K562 (cell line): Measurements from ENCODE around the gene HPCAL1. TPM values are rescaled to one million over a fixed set of nuclear protein-coding genes. Genes with fewer than 3 reads are reported as not detected.

ENCODE experiments used
- ATAC-seq: fragments of 200-7000 bp; cut with Tn5 transposase; 3 replicates; pipeline ENCODE4 v1.9.1; 2020; ENCODE audit warnings: moderate library complexity
- BruUV-seq: library from RNA; stranded (reverse); fragments of 400-500 nt; replicated peaks from 2 replicates; lab custom pipeline; 2021; lab: Mats Ljungman, UMichigan
- CTCF ChIA-PET: fragments of 300-600 bp; formaldehyde crosslinking; extraction: SDS; loops from one replicate; lab custom pipeline; 2021; ENCODE audit warnings: low intra/inter-chr PET ratio; lab: Yijun Ruan, JAX
- POLR2A ChIA-PET: fragments of 300-600, 350-650 bp; sonication (Branson Sonifier 250); formaldehyde crosslinking; extraction: SDS; loops from one replicate; lab custom pipeline; 2021; ENCODE audit warnings: antibody characterized with exemption, inconsistent platforms; lab: Yijun Ruan, JAX
- DNase-seq, 4 experiments: peaks; one replicate each; pipeline versions ENCODE4 v3.0.0 to v3.0.0-alpha.2; 2011 to 2018; ENCODE audit warnings: low spot score in 3 of 4, mixed read lengths in 3 of 4; ENCODE audit errors: extremely low read depth in 1 of 4
- FAIRE-seq: peaks from 2 replicates; lab custom pipeline; 2011; peaks lifted over from hg19 to GRCh38; lab: Jason Lieb, UNC
- H2AFZ ChIP-seq: 2 replicates; pipeline ENCODE4 v1.6.0; 2011; ENCODE audit warnings: low read depth, low read length, control low read depth, inconsistent platforms
- H3K27ac ChIP-seq: fragments of 200-600 bp; 3 replicates; pipeline ENCODE4 v1.8.0; 2011; ENCODE audit warnings: low read depth, mild to moderate bottlenecking, control low read depth, inconsistent platforms, low read length, moderate library complexity, mixed read lengths; ENCODE audit errors: extremely low read depth
- H3K27me3 ChIP-seq, 2 experiments: fragments of 300-600 bp in 1 of 2; 2 replicates in 1 of 2; 3 replicates in 1 of 2; pipeline versions ENCODE4 v1.6.0 to v1.8.0; 2011; ENCODE audit warnings: inconsistent platforms in 2 of 2, low read length in 2 of 2, mild to moderate bottlenecking in 1 of 2, mixed read lengths in 1 of 2, moderate library complexity in 1 of 2; ENCODE audit not compliant: control insufficient read depth in 2 of 2, insufficient read depth in 2 of 2
- H3K36me3 ChIP-seq: fragments of 300-600 bp; 3 replicates; pipeline ENCODE4 v1.8.0; 2011; ENCODE audit warnings: mild to moderate bottlenecking, low read length, inconsistent platforms; ENCODE audit not compliant: control insufficient read depth, insufficient read depth
- H3K4me1 ChIP-seq, 2 experiments: fragments of 200-600 bp in 1 of 2; replicated peaks in 1 of 2; 2 replicates in 1 of 2; 3 replicates in 1 of 2; pipeline versions ENCODE4 v1.5.1 to v1.8.0; 2011; ENCODE audit warnings: inconsistent platforms in 2 of 2, low read length in 2 of 2, mild to moderate bottlenecking in 1 of 2, mixed read lengths in 1 of 2, moderate library complexity in 1 of 2; ENCODE audit not compliant: control insufficient read depth in 2 of 2, insufficient read depth in 2 of 2
- H3K4me2 ChIP-seq: 2 replicates; pipeline ENCODE4 v1.6.1; 2011; ENCODE audit warnings: low read length, control low read depth, inconsistent platforms, mixed read lengths; ENCODE audit not compliant: insufficient read depth
- H3K4me3 ChIP-seq: fragments of 200-600 bp; sonication (generic), shearing (Covaris generic); 2 replicates; pipeline ENCODE4 v1.5.1; 2016; ENCODE audit warnings: control low read depth, inconsistent platforms
- H3K79me2 ChIP-seq: fragments of 200-600 bp; 3 replicates; pipeline ENCODE4 v1.8.0; 2011; ENCODE audit warnings: low read length, inconsistent platforms; ENCODE audit not compliant: control insufficient read depth, insufficient read depth
- H3K9ac ChIP-seq, 2 experiments: 2 replicates each; pipeline versions ENCODE4 v1.6.0 to v1.6.1; 2011; ENCODE audit warnings: low read depth in 2 of 2, low read length in 2 of 2, control low read depth in 1 of 2, inconsistent platforms in 1 of 2, mild to moderate bottlenecking in 1 of 2, mixed read lengths in 1 of 2; ENCODE audit not compliant: insufficient read depth in 1 of 2
- H3K9me1 ChIP-seq: one replicate; pipeline ENCODE4 v1.6.0; 2011; ENCODE audit warnings: inconsistent platforms, mild to moderate bottlenecking, low read length, moderate library complexity; ENCODE audit not compliant: control insufficient read depth, insufficient read depth
- H3K9me3 ChIP-seq: replicated peaks from 2 replicates; pipeline ENCODE4 v1.5.1; 2011; ENCODE audit warnings: low read depth, low read length, inconsistent platforms; ENCODE audit not compliant: control insufficient read depth, insufficient read depth
- H4K20me1 ChIP-seq: replicated peaks from 2 replicates; pipeline ENCODE4 v1.6.1; 2011; ENCODE audit warnings: low read length, inconsistent platforms, mixed read lengths; ENCODE audit not compliant: control insufficient read depth, insufficient read depth
- ASH1L ChIP-seq: fragments of 450-650 bp; IDR thresholded peaks from 2 replicates; pipeline ENCODE4 v1.6.1; 2018; ENCODE audit warnings: borderline replicate concordance, mild to moderate bottlenecking, low read depth; ENCODE audit not compliant: partially characterized antibody
- ETV6 ChIP-seq, 3 experiments: fragments of 150-350 bp in 1 of 3; sonication (generic) in 1 of 3; formaldehyde crosslinking in 1 of 3; IDR thresholded peaks; 2 replicates each; pipeline versions ENCODE4 v1.6.1 to v1.8.0; 2014 to 2022; ENCODE audit warnings: borderline replicate concordance in 2 of 3, low read depth in 2 of 3, antibody characterized with exemption in 1 of 3, low read length in 1 of 3, mild to moderate bottlenecking in 1 of 3, missing genetic modification reagents in 1 of 3
- GTF2A2 ChIP-seq: IDR thresholded peaks from 2 replicates; pipeline ENCODE4 v1.6.1; 2016; ENCODE audit warnings: mild to moderate bottlenecking, missing genetic modification characterization, missing compliant biosample characterization
- HDAC8 ChIP-seq: fragments of 450-650 bp; IDR thresholded peaks from 2 replicates; pipeline ENCODE4 v1.6.1; 2016; ENCODE audit warnings: mild to moderate bottlenecking, missing genetic modification characterization, moderate library complexity, missing compliant biosample characterization
- PTRF ChIP-seq: fragments of 450-650 bp; IDR thresholded peaks from 2 replicates; pipeline ENCODE4 v1.6.1; 2016; ENCODE audit warnings: mild to moderate bottlenecking, missing genetic modification characterization, missing compliant biosample characterization
- PYGO2 ChIP-seq: fragments of 450-650 bp; IDR thresholded peaks from 2 replicates; pipeline ENCODE4 v1.6.1; 2016; ENCODE audit warnings: mild to moderate bottlenecking, missing genetic modification characterization, moderate library complexity, missing compliant biosample characterization
- RAD21 ChIP-seq, 2 experiments: fragments of 250-450 bp in 1 of 2; fragments of 450-650 bp in 1 of 2; sonication (Bioruptor Pico) in 1 of 2; formaldehyde crosslinking in 1 of 2; IDR thresholded peaks in 1 of 2; conservative IDR thresholded peaks in 1 of 2; 2 replicates each; pipeline versions ENCODE4 v1.4.0 to v1.8.0; 2020 to 2022; ENCODE audit warnings: mild to moderate bottlenecking in 2 of 2, moderate library complexity in 1 of 2
- RBM25 ChIP-seq: fragments of 200-400 bp; formaldehyde crosslinking; IDR thresholded peaks from 2 replicates; pipeline ENCODE4 v1.6.1; 2018; ENCODE audit warnings: low read length, low read depth, moderate library complexity; ENCODE audit not compliant: severe bottlenecking
- STAT5B ChIP-seq: fragments of 250-450 bp; sonication (Bioruptor Pico); IDR thresholded peaks from 2 replicates; pipeline ENCODE4 v1.8.0; 2021; ENCODE audit warnings: mild to moderate bottlenecking, inconsistent platforms
- ZNF3 ChIP-seq: fragments of 250-450 bp; sonication (Bioruptor Pico); IDR thresholded peaks from 2 replicates; pipeline ENCODE4 v1.5.0; 2021; ENCODE audit warnings: mild to moderate bottlenecking, moderate library complexity
- ZNF512 ChIP-seq: IDR thresholded peaks from 2 replicates; pipeline ENCODE4 v1.6.1; 2016; ENCODE audit warnings: missing genetic modification characterization, missing compliant biosample characterization
- ZNF644 ChIP-seq: fragments of 200-800 bp; sonication (Bioruptor generic); IDR thresholded peaks from 2 replicates; pipeline ENCODE4 v1.6.1; 2016; ENCODE audit warnings: low read depth, missing genetic modification characterization, missing compliant biosample characterization
- ZNF780A ChIP-seq: fragments of 250-450 bp; sonication (Bioruptor Pico); IDR thresholded peaks from 2 replicates; pipeline ENCODE4 v1.5.0; 2021; ENCODE audit warnings: mild to moderate bottlenecking
- WGBS: fragments of 100-300 bp; shearing (Covaris generic); methylation state at CpG from one replicate; pipeline ENCODE4 v1.1.6; 2016; ENCODE audit warnings: low coverage, mixed read lengths; ENCODE audit not compliant: insufficient coverage; ENCODE audit errors: missing lambda C conversion rate; 5-methylcytosine and 5-hydroxymethylcytosine counted together
- in situ Hi-C: fragments of 300-500 bp; cut with MboI; formaldehyde crosslinking; loops from 4 replicates; pipeline ENCODE4 v1.15.0; 2018; ENCODE audit warnings: inconsistent platforms, mixed read lengths
- intact Hi-C: fragments of 100-400 bp; cut with micrococcal nuclease; formaldehyde crosslinking; loops from 2 replicates; pipeline ENCODE4 v1.14.2; 2022
- polyA plus RNA-seq, 8 experiments: library from polyadenylated mRNA; depleted of rRNA in 4 of 8; stranded (reverse) in 5 of 8; unstranded in 3 of 8; fragments of >200 nt; fragmentation: Nextera tagmentation in 2 of 8; fragmentation: Illumina TruSeq in 1 of 8; extraction: Ambion mirVana in 2 of 8; extraction: Trizol in 1 of 8; gene quantifications; 2 replicates each; pipeline versions ENCODE4 v1.2.1 to v1.2.3, GENCODE V29; 2011 to 2014; ENCODE audit warnings: inconsistent platforms in 1 of 8, missing spikeins in 1 of 8
- total RNA-seq, 7 experiments: library from RNA; depleted of rRNA in 6 of 7; stranded (reverse); fragments of >200 nt in 6 of 7; fragmentation: Illumina TruSeq in 2 of 7; extraction: Trizol in 2 of 7; gene quantifications; 2 replicates each; pipeline versions ENCODE4 v1.2.1 to v1.2.3, GENCODE V29; 2011 to 2021; ENCODE audit warnings: low replicate concordance in 1 of 7
- TF ChIP-seq, protein P1 (sequence below): fragments of 450-650 bp; formaldehyde crosslinking; IDR thresholded peaks from 2 replicates; pipeline ENCODE4 v1.4.0; 2022; ENCODE audit warnings: missing genetic modification characterization

The HPCAL1 gene
- total and polyA plus RNA-seq, 9 of the 15 experiments (the other 6 are each of a cell fraction or from before 2014, with no cell fraction given) = 2.7 to 65.5 (median 23.9) TPM

GRCh38 chr2:10437806-10438205 lies 135.1 kb downstream of the HPCAL1 start:
- H3K9me3 ChIP-seq = no peaks in the 10 kb centered on the region
- H3K9me1 ChIP-seq = no peaks in the 10 kb centered on the region
- no peak overlapping the region for H3K27ac ChIP-seq
- no peaks in the 10 kb centered on the region for H3K27me3 ChIP-seq
- H3K4me1 ChIP-seq = peaks cover 9 to 40% of the 10 kb centered on the region in 2 experiments
- POLR2A ChIA-PET = interaction anchor here (0.7 to 3.8 kb wide), 5 partner anchors 10 to 314 kb away, joined by 3 to 41 read pairs (median 3); partner anchors contain the start of gene ODC1
- H2AFZ ChIP-seq = no peak overlapping the region
- BruUV-seq = no TSS peak
- CTCF ChIA-PET = interaction anchor here (0.6 kb wide), 1 partner anchor 348 kb away, joined by 3 read pairs; no protein-coding TSS in a partner anchor
- peaks cover 41% of the 10 kb centered on the region for H3K36me3 ChIP-seq
- H3K4me3 ChIP-seq = no peak overlapping the region
- FAIRE-seq (peak; percentile 57), DNase-seq (no peak), ATAC-seq (no peak)
- no peak for TF ChIP-seq ETV6 (IDR thresholded peaks at IDR 0.05; ENCODE audit: borderline replicate concordance in 1 of 2, low read depth in 2 of 2, low read length in 1 of 2)
- TF ChIP-seq ETV6 (CRISPR knock-in tag; IDR thresholded peaks at IDR 0.05; ENCODE audit: borderline replicate concordance) = no peak
- TF ChIP-seq, protein P1, sequence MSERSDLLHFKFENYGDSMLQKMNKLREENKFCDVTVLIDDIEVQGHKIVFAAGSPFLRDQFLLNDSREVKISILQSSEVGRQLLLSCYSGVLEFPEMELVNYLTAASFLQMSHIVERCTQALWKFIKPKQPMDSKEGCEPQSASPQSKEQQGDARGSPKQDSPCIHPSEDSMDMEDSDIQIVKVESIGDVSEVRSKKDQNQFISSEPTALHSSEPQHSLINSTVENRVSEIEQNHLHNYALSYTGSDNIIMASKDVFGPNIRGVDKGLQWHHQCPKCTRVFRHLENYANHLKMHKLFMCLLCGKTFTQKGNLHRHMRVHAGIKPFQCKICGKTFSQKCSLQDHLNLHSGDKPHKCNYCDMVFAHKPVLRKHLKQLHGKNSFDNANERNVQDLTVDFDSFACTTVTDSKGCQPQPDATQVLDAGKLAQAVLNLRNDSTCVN (CRISPR knock-in tag) = no peak
- TF ChIP-seq RAD21 (CRISPR knock-in tag; conservative IDR thresholded peaks at IDR 0.05 in 1 of 2, IDR thresholded peaks at IDR 0.05 in 1 of 2) = no peak
- TF ChIP-seq ZNF780A = no peak
- TF ChIP-seq GTF2A2 (tag) = no peak
- TF ChIP-seq HDAC8 (tag) = no peak
- TF ChIP-seq ASH1L = no peak
- no peak for TF ChIP-seq PTRF
- no peak for TF ChIP-seq ZNF644 (tag)
- TF ChIP-seq ZNF3 (CRISPR knock-in tag) = no peak
- TF ChIP-seq PYGO2 (tag) = no peak
- no peak for TF ChIP-seq RBM25
- no peak for TF ChIP-seq STAT5B (CRISPR knock-in tag)
- no peak for TF ChIP-seq ZNF512 (tag)
- in situ Hi-C loops = loop anchor here (5.0 to 10.0 kb wide), 2 partner anchors 316 to 643 kb away; partner anchors contain the start of gene RRM2
- no peak overlapping the region for H3K4me2 ChIP-seq
- WGBS = 41% methylated on average over 8 of the region's 9 CpGs
- no peak overlapping the region for H3K9ac ChIP-seq
- H3K79me2 ChIP-seq = no peaks in the 10 kb centered on the region
- H4K20me1 ChIP-seq = peaks cover 17% of the 10 kb centered on the region
- intact Hi-C loops = loop anchor here (2.0 to 10.0 kb wide), 3 partner anchors 216 to 633 kb away; no protein-coding TSS in a partner anchor
